ENCODE data around the gene NAGPA.

DNA sequence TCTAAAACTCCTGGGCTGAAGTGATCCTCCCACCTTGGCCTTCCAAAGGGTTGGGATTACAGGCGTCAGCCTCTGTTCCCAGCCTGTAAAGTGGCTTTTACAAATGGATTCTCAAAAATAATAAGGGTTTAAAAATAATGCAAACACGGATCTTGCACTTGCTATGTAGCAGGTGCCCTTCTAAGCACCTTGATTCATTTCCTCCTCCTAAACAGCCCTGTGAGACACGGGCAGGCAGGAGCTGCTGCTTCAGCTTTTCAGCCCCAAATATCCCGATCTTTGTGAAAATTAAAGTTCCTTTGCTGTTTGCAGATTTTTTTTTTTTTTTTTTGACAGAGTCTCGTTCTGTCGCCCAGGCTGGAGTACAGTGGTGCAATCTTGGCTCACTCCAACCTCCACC is 31.7 kb downstream of the NAGPA start:
- TF ChIP-seq, protein P1, sequence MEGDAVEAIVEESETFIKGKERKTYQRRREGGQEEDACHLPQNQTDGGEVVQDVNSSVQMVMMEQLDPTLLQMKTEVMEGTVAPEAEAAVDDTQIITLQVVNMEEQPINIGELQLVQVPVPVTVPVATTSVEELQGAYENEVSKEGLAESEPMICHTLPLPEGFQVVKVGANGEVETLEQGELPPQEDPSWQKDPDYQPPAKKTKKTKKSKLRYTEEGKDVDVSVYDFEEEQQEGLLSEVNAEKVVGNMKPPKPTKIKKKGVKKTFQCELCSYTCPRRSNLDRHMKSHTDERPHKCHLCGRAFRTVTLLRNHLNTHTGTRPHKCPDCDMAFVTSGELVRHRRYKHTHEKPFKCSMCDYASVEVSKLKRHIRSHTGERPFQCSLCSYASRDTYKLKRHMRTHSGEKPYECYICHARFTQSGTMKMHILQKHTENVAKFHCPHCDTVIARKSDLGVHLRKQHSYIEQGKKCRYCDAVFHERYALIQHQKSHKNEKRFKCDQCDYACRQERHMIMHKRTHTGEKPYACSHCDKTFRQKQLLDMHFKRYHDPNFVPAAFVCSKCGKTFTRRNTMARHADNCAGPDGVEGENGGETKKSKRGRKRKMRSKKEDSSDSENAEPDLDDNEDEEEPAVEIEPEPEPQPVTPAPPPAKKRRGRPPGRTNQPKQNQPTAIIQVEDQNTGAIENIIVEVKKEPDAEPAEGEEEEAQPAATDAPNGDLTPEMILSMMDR (conservative IDR thresholded peaks at IDR 0.05; ENCODE audit: low read depth, low read length), result no peak
- no peak for TF ChIP-seq EZH2 (IDR thresholded peaks at IDR 0.05; ENCODE audit: borderline replicate concordance, low read depth, low read length, poor library complexity, severe bottlenecking)
